GM12873 (cell line): ENCODE results near the gene VAMP1.

Experiments used
- CTCF ChIP-seq: IDR thresholded peaks from 2 replicates; pipeline ENCODE4 v1.5.1; 2012; ENCODE audit warnings: low read depth, mild to moderate bottlenecking, moderate library complexity, low read length, control low read depth; ENCODE audit not compliant: insufficient read depth; ENCODE audit errors: missing control alignments

The VAMP1 gene

GRCh38 chr12:6418796-6419195 lies 51.7 kb downstream of the VAMP1 start:
- TF ChIP-seq CTCF = no peak

GRCh38 chr12:6416596-6416995 lies 53.9 kb downstream of the VAMP1 start:
- no peak for TF ChIP-seq CTCF
